Left renal pelvis (tissue), 4 donors: ENCODE measurements around the gene CD226. TPM values are rescaled to one million over a fixed set of nuclear protein-coding genes. Genes with fewer than 3 reads are reported as not detected.
"Not testable (repeated sequence)": the region's sequence is repeated elsewhere in the genome, so short reads cannot be mapped to it uniquely, and the experiment has no call there.

Source experiments
- DNase-seq, 4 donors: peaks; one replicate each; pipeline ENCODE4 v3.0.0-alpha.2; 2013; ENCODE audit warnings: low read depth in 4 of 4, low spot score in 3 of 4
- polyA plus RNA-seq, 4 donors: library from polyadenylated mRNA; unstranded; fragments of 120-200 nt; gene quantifications; one replicate each; pipeline ENCODE4 v1.2.1, GENCODE V29; 2013; ENCODE audit not compliant: insufficient read length in 4 of 4

Gene CD226
- polyA plus RNA-seq, 4 donors: 1.2 to 4.1 (median 2.3) TPM

DNA sequence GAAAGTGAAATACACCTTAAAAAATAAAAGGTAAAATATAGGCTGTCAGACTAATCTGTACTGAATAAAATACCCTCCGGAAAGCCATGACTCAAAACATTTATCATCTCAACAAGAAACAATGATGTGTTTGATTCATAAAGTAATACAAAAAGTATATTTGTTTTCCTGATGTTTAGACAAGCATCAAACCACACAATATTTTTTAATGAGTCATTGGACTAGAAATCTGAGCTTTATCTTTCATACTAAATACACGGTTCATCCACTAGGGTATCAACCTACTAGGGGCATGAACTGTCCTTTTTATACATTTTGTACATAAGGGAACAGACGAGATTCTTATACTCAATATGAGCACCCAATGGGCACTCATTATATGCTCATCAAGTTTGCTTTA lies 31.3 kb downstream of the CD226 start:
- no peak for DNase-seq

DNA sequence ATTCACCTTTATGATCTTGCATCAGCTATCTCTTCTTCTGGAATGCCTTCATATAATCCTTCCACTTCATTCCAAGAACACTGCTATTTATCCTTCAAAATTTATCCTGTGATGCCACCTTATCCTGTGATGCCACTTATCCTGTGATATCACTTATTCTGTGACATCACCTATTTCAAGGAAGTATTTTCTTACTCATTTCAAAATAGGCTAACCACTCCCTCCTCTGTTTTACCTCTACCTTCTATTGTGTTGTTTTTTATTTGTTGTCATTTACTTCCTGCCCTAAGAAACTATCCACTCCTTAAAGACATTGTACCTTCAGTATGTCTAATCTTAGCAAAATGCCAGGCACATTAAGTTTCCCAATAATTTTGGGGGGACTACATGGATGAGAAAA lies 38.8 kb downstream of the CD226 start:
- no peak for DNase-seq

DNA sequence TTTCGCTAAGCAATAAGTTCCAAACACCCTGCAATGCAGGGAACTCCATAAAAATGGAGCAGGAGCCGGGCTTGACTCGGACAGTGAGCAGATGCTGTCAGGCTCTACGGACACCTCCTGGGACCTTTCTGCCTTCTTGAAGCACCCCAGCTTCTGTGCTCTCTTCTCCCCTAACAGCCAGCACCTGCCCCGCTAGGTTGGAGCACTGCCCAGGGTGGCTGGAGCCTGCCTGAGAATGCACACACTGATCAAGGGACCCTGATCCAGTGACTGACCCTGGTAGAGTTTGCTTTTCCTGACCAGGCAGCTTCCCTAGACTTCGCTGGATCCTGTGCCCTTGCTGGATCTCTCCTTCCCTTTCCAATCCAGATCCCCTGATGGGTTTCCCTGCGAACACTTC lies 40.9 kb downstream of the CD226 start:
- DNase-seq: no peak

DNA sequence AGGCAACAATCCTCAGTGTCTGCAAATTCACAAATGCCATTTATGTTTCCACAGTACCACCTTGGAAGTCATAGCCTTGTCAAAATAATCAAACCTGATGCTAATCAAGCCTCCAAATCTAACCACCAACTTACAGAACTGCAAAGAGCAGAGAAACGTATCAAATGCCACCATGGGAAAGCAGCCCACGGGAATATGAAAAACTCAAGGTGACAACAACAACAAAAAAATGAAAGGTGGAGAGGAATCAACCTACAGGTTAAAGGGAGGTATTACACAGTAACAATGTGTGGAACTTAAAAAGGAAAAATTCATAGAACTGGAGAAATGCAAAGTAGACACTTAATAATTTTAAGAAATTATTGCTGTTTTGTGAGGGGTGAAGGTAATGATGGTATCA lies 46.7 kb downstream of the CD226 start:
- no peak for DNase-seq

DNA sequence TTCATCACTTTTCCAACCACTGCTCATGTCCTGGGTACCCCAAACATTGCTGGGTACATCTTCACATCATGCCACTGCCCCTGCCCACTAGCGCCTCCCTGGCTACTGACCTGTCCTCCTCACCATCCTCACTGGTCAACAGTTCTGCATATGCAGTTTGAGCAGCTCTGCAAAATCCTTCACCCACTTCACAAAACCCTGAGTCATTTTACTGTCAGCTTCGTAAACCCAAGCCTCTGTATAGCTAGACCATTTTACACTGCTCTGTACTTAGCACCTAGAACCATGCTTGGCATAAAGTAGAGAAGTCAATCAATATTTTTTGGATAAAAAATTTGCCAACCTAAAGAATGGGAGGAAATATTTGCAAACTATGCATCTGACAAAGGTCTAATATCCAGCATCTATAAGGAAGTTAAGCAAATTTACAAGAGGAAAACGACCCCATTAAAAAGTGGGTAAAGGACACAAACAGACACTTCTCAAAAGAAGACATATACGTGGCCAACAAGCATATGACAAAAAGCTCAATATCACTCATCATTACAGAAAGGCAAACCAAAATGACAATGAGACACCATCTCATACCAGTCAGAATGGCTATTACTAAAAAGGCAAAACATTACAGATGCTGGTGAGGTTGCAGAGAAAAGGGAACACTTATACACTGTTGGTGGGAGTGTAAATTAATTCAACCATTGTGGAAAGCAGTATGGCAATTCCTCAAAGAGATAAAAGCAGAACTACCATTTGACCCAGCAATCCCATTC lies 48.3 kb downstream of the CD226 start:
- DNase-seq: not testable (repeated sequence)

DNA sequence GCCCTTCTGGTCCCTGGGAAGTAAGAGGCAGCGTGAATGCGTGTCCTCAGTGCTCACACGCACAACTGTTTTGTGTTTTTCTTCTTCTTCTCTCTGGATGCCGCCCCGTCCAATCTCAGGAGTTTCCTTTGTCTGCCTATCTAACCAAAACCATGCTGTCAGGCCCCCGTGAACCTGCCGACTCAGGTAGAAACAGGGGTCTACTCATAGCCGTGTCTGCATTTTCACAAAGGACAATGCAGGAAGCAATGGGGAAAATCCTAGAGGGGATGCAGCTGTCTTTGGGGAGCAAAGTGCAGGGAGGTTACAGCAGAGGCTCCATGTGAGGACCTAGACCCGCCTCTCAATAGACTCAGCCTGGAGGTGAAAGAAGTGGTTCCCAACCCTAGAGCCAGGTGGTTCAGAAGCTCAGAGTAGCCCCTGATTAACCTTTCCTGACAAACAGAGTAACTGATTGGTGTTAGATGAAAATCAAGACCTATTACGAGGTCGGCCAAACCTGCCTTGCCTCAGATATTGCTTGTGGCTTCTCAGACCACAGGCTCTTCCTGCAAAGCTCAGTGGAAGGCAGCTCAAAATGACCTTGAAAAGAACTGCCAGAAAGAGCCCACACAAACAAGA lies 49.3 kb downstream of the CD226 start:
- no peak for DNase-seq

DNA sequence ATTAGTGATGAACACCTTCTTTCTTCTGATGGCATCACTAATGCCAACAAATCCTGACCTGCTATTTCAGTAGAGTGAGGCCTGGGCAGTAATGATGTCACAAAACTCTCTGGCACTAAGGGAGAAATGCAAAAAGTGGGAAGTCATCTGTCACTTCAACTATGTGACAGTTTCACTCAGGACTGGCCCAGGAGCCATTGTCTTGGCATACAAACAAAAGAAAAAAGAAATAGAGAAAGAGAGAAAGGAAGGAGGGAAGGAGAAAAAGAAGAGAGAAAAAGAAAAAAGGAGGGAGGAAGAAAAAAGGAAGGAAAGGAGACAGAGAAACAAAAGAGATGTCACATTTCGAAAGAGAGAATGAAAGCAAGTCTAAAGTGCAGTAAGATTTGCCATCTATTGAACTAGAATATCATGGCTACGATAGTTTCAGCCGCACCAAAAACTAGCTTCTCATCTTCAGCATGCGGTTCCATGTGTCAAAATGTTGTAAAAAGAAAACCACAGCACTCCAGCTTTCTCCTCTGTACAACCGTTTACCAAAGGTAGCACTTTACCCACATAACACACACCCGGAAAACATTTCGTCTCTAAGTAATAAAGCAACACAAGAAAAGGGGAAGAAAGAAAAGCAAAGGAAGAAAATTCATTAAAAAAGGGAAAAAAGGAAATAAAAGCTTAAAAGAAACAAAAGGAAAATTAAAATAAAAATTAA lies 50.1 kb downstream of the CD226 start:
- DNase-seq: no peak

DNA sequence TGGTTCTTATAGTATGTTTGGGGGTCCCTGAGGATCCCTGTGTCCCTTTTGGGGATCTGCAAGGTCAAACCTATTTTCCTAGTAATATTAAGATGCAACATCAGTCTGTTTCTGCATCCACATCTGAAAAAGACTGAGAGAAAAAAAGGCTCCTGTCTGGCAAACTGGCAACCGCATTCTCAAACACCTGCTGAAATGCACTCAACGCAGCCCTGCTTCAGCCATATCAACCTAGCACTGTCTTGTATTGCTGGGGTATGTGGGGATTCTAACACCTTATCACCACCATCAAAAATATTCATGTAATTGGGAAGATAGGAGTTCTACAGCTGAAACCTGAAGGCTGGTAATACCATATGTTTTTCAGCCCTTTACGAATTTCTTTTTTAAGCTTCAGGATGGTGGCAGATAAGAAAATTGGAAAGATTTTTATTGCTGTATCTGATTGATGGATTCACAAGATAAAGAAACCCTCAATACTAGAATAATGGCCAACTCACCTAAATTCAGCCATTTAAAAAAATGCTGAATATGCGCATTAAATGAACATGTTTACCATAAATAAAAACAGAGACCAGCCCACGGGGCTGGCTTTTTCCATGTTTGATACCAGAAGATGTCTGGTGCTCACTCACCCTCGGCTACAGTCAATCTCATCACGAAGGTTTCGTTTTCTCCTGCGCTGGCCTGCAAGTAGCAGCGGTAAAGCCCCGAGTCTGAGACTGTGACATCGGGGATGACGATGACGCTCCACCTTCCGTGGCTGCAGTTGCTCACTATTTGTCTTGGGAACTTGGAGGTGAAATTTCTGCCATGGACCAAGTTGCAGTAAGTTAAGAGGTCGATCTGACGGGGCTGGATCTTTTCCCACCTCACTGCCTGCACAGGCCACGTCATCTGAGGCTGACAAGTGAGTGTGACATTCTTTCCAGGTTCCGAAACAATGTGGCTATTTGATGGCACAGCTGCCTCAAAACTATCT lies 52.3 kb downstream of the CD226 start:
- no peak for DNase-seq

DNA sequence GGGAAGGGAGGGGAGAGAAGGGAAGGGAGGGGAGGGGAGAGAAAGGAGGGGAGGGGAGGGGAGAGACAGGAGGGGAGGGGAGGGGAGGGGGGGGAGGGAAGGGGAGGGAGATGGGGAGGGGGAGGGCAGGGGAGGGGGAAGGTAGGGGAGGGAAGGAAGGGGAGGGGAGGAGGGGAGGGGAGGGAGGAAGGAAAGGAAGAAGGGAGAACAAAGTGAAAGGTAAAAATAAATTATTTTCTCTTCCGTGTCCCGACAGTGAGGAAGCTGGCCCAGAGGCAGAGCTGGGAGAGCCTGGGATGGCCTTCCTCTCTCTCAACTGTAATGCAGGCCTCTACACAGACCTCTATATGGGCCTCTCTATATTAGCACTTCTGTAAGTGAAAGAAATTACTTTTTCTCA lies 53.2 kb downstream of the CD226 start:
- DNase-seq: no peak

DNA sequence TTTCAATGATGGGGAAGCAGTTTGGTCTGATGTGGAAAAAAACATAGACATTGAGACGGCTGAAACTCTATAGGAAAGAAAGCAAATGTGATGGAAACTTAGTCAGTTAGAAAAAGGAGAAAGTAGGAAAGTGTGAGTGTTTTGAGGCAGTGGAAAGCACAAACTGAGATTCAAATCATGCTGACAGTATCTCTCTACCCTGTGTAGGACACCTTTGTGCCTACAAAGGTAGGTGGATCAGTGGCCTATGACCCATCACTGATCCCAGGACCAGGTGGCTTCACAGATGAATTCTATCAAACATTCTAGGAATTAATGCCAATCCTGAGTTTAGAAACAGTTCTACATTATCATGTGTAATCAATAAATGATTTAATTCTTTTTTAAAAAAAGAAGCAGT lies 57.1 kb downstream of the CD226 start:
- no peak for DNase-seq

DNA sequence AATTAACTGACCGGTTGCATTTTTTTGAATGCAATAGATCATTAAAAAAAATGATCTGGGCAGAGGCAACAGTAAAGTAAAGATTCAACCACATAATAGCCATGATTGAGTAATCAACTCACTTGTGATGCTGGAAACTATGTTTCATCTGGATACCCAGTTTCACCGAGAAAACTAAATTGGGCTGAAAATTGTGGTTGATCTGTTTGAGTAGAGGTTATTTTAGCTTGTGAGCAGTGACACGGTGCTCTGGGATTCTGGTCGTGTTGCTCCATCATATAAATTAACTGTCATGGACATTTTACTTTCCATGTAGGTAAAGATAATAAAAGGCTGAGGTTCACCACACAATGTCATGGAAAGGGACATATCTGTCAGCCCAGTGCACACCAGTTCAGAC lies 58.7 kb downstream of the CD226 start:
- DNase-seq: no peak

DNA sequence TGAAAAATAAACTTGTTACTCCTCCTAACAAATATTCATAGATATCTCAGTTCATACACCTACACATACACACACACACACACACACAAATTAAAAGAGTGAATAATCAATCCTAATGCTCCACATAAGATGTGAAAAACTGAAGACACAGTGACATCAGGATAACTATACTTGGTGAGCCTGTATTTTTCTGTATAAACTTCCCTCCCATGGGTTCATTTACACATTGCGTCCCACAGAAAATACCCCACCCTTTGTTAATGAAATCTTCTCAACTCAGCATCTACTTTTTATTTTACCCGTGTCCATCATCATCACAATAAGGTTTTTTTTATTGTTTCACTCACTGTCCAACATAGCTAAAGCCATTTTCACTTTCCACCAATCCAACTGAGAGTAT lies 60.4 kb downstream of the CD226 start:
- DNase-seq: no peak

DNA sequence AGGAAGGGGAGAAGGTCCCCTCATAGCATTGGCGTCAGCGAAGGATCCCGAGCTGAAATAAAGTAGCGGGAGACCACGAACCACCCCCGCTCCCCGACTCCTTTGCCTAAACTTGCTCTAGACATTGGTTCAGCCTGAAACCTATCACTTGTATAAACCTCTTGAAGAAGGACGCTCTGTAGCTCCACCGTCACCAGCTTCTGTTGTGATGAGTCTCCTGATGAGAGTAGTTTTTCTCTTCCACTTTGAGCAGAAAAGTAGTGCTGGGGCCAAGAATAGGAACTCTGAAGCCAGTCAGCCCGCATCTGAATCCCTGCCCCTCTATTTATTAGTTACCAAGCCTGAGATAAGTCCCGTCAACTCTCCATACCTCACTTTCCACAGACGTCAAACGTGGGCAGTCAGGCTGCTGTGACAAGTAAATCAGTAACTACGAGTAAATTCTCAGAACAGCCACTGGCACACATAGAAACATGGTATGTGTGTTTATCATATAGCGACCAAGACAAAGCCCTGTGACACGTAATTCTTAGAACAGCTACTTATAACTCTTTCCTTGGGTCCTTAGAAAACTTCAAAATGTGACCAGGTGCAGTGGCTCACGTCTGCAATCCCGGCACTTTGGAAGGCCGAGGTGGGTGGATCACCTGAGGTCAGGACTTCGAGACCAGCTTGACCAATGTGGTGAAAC lies 61.7 kb downstream of the CD226 start:
- DNase-seq: no peak

DNA sequence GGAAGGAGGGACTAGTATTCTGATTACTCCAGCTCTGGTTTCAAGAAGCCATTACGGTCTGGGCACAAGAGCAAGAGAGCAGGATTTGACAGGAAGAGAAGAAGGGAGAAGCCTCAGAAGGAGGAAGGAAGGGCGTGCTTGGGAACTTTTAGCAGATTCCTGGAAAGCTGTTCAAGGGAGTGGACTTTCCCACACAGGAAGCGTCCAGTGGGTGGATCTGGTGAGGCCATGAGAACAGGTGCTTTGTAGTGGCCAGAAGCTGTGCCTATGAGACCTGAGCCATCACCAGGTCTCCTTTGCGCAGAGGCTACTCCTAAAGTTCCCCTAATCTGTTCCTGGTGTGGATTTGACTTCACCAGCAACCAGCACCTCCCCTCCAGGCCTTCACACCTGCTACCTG lies 62.3 kb downstream of the CD226 start:
- DNase-seq: no peak

DNA sequence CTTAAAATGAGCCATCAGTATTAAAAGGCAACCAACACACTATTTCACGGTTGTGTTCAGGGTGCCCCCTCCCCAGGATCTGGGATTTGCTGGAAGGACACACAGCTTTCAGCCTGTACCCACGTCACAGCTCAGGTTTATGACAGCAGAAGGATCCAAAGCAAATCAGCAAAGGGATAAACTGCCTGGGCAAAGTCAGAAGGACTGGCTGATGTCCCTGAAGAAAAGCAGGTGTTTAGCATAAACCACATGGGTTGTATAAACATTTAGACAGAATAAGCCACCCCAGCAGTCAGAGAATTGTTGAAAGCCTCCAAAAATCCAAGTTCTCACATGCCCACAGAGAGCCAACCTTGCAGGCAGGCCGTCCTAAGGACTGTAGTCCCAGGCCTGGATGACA lies 63.9 kb downstream of the CD226 start:
- DNase-seq: no peak

DNA sequence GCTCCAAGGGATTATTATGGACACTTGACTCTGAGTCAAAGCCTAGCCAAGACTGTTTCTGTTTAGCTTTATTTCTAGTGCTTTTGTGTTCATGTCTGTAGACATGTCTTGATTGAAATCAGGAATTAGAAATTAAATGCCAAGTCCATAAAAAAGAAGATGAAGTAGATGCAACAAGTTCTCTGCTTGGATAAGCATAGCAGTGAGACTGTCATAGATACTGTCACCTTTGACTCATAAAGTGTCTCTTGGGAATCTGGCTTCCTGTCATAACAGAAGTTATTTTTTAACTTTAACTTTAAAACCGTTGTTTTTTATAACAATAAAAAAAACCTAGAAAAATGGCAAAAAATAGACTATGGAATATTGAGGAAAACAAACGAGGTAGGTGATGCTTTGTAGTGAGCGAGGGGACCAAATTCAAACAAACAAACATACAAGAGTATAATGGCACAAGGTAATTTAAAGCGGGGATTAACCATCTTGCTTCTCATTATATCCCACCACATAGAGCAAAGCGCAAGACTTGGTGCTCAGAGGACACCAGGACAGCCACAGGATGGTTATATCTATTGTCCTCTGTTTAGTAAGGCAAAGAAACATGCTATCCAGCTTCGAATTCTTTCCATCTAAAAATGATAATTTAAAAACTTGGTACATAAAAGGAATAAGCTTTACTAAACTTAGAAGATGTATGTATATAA lies 64.6 kb downstream of the CD226 start:
- no peak for DNase-seq

DNA sequence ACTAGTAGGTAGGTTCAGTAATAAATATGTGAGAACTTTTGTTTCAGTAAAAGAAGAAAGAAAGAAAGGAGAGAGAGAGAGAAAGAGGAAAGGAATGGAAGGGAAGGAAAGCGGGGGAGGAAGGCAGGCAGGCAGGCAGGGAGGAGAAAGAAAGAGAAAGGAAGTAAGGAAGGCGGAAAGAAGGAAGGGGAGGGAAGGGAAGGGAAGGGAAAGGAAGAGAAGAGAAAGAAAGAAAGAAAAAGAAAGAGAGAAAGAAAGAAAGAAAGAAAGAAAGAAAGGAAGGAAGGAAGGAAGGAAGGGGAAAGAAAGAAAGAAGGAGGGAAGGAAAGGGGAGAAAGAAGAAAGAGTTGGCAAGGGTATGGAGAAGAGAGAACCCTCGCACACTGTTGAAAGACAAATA lies 67.6 kb downstream of the CD226 start:
- DNase-seq: no peak

DNA sequence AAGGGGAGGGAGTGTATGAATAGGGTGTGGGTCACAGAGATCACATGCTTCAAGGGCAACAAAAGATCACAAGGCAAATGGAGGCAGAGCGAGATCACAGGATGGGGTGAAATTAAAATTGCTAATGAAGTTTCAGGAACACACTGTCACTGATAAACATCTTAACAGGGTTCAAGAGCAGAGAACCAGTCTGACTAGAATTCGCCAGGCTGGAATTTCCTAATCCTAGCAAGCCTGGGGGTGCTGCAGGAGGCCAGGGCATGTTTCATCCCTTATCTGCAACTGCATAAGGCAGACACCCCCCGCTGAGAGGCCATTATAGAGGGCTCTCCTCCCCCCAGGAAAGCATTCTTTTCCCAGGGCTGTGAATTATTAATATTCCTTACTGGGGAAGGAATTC lies 68.6 kb downstream of the CD226 start:
- DNase-seq: not testable (repeated sequence)

DNA sequence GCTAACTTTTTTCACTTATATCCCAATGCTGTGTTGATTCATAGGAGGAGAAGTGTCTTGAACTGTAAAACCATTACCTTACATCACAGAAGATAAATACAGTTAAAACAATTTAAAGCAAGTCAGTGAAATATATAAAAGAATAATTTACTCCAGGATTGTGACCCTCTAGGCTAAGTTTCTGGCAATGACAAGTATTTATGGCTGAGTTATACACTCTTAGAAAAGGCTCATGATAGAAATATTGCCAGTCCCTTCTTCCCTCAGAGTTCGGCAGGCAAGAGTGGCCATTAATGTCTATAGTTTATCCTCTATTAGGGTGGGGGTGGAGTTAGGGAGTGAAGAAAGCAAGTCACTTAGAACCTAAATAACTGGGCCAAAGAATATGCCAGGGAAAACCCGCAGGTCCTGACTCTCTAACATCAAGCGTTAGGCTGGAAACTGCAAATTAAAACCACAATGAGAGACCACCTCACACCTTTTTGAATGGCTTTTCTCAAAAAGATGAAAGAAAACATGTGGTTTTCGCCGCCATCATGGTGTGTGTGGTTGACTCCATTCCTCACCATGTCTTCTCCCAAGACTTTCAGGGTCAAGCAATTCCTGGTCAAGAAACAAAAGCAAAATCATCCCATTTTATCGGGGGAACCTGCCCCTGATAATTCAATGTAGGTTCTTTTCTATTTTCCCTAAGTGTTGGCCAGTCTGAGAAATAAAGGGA lies 69.3 kb downstream of the CD226 start:
- DNase-seq: no peak
